ENCODE results near the gene CLSTN2.

Gene CLSTN2

GRCh38 chr3:140097874-140098635 is 163.1 kb downstream of the CLSTN2 start:
- Histone ChIP-seq H3K4me3 (ENCODE audit: insufficient read depth in 1 of 2, low read depth in 1 of 2, low read length in 2 of 2) (no peak overlapping the region), H3K9me3 (ENCODE audit: control insufficient read depth, low read length) (no peaks in the 10 kb centered on the region), H3K4ac (ENCODE audit: low read depth in 1 of 2, low read length in 2 of 2) (no peak overlapping the region), H2AK5ac (ENCODE audit: low read length, severe bottlenecking) (no peak overlapping the region), H2BK12ac (ENCODE audit: low read length in 2 of 2) (no peak overlapping the region), H4K91ac (ENCODE audit: low read length) (no peak overlapping the region), H3K18ac (ENCODE audit: low read depth in 1 of 2, low read length in 2 of 2) (no peak overlapping the region), H3K4me2 (ENCODE audit: low read length, poor library complexity, severe bottlenecking) (no peak overlapping the region), H3K36me3 (ENCODE audit: control insufficient read depth in 1 of 2, insufficient read depth in 2 of 2, low read depth in 1 of 2, low read length in 2 of 2) (no peaks in the 10 kb centered on the region), H2BK15ac (ENCODE audit: low read depth, poor library complexity, severe bottlenecking) (no peak overlapping the region), H2BK120ac (ENCODE audit: low read depth, low read length) (no peak overlapping the region), H3K23ac (ENCODE audit: low read length in 2 of 2) (no peak overlapping the region), H3K79me1 (replicated peaks; ENCODE audit: low read length, poor library complexity, severe bottlenecking) (peaks cover 2% of the 10 kb centered on the region), H3K9ac (ENCODE audit: low read length) (no peak overlapping the region), H2BK5ac (ENCODE audit: low read depth, low read length, poor library complexity, severe bottlenecking) (no peak overlapping the region), H3K14ac (ENCODE audit: low read length in 2 of 2) (no peak overlapping the region), H2AFZ (ENCODE audit: low read depth, low read length) (no peak overlapping the region), H3K27ac (ENCODE audit: low read length, poor library complexity, severe bottlenecking) (no peak overlapping the region), H4K8ac (ENCODE audit: low read length) (no peak overlapping the region), H3K4me1 (ENCODE audit: control insufficient read depth, insufficient read depth, low read depth, low read length) (peaks cover 1% of the 10 kb centered on the region), H3K27me3 (ENCODE audit: control insufficient read depth in 1 of 2, insufficient read depth in 1 of 2, low read length in 2 of 2) (peaks cover 0 to 13% of the 10 kb centered on the region in 2 experiments)
- no peak for DNase-seq
- WGBS = no CpG with 5 or more reads among the region's 3 CpGs

GRCh38 chr3:140100479-140100878 is 165.5 kb downstream of the CLSTN2 start:
- Histone ChIP-seq H2AFZ (ENCODE audit: low read depth, low read length) (no peak overlapping the region), H3K36me3 (ENCODE audit: control insufficient read depth in 1 of 2, insufficient read depth in 2 of 2, low read depth in 1 of 2, low read length in 2 of 2) (no peaks in the 10 kb centered on the region), H3K27me3 (ENCODE audit: control insufficient read depth in 1 of 2, insufficient read depth in 1 of 2, low read length in 2 of 2) (peaks cover 0 to 13% of the 10 kb centered on the region in 2 experiments), H3K9me3 (ENCODE audit: control insufficient read depth, low read length) (no peaks in the 10 kb centered on the region), H3K79me1 (replicated peaks; ENCODE audit: low read length, poor library complexity, severe bottlenecking) (peaks cover 2% of the 10 kb centered on the region), H2BK5ac (ENCODE audit: low read depth, low read length, poor library complexity, severe bottlenecking) (no peak overlapping the region), H2BK120ac (ENCODE audit: low read depth, low read length) (no peak overlapping the region), H3K4ac (ENCODE audit: low read depth in 1 of 2, low read length in 2 of 2) (no peak overlapping the region), H4K91ac (ENCODE audit: low read length) (no peak overlapping the region), H3K14ac (ENCODE audit: low read length in 2 of 2) (no peak overlapping the region), H3K9ac (ENCODE audit: low read length) (no peak overlapping the region), H2BK12ac (ENCODE audit: low read length in 2 of 2) (no peak overlapping the region), H2BK15ac (ENCODE audit: low read depth, poor library complexity, severe bottlenecking) (no peak overlapping the region), H3K4me1 (ENCODE audit: control insufficient read depth, insufficient read depth, low read depth, low read length) (no peaks in the 10 kb centered on the region), H2AK5ac (ENCODE audit: low read length, severe bottlenecking) (no peak overlapping the region), H4K8ac (ENCODE audit: low read length) (no peak overlapping the region), H3K4me2 (ENCODE audit: low read length, poor library complexity, severe bottlenecking) (no peak overlapping the region), H3K27ac (ENCODE audit: low read length, poor library complexity, severe bottlenecking) (no peak overlapping the region), H3K4me3 (ENCODE audit: insufficient read depth in 1 of 2, low read depth in 1 of 2, low read length in 2 of 2) (no peak overlapping the region), H3K18ac (ENCODE audit: low read depth in 1 of 2, low read length in 2 of 2) (no peak overlapping the region), H3K23ac (ENCODE audit: low read length in 2 of 2) (no peak overlapping the region)
- DNase-seq = no peak
- WGBS = 88% methylated on average over 7 of the region's 7 CpGs

- no peaks in the 10 kb centered on the region for H3K4me1 ChIP-seq (ENCODE audit: control insufficient read depth, insufficient read depth, low read depth, low read length)
- no peak overlapping the region for H3K27ac ChIP-seq (ENCODE audit: low read length, poor library complexity, severe bottlenecking)
- H2BK15ac ChIP-seq (ENCODE audit: low read depth, poor library complexity, severe bottlenecking) = no peak overlapping the region
- H3K18ac ChIP-seq (ENCODE audit: low read depth in 1 of 2, low read length in 2 of 2) = no peak overlapping the region
- H3K9ac ChIP-seq (ENCODE audit: low read length) = no peak overlapping the region
- no peak overlapping the region for H2AFZ ChIP-seq (ENCODE audit: low read depth, low read length)
- H3K79me1 ChIP-seq (replicated peaks; ENCODE audit: low read length, poor library complexity, severe bottlenecking) = no peaks in the 10 kb centered on the region
- H3K4ac ChIP-seq (ENCODE audit: low read depth in 1 of 2, low read length in 2 of 2) = no peak overlapping the region
- no peak for DNase-seq
- H3K14ac ChIP-seq (ENCODE audit: low read length in 2 of 2) = no peak overlapping the region
- H2BK12ac ChIP-seq (ENCODE audit: low read length in 2 of 2) = no peak overlapping the region
- no peak overlapping the region for H4K91ac ChIP-seq (ENCODE audit: low read length)
- H3K23ac ChIP-seq (ENCODE audit: low read length in 2 of 2) = no peak overlapping the region
- H2AK5ac ChIP-seq (ENCODE audit: low read length, severe bottlenecking) = no peak overlapping the region
- H3K9me3 ChIP-seq (ENCODE audit: control insufficient read depth, low read length) = no peaks in the 10 kb centered on the region
- peaks cover 0 to 8% of the 10 kb centered on the region in 2 experiments for H3K27me3 ChIP-seq (ENCODE audit: control insufficient read depth in 1 of 2, insufficient read depth in 1 of 2, low read length in 2 of 2)
- no peak overlapping the region for H3K4me3 ChIP-seq (ENCODE audit: insufficient read depth in 1 of 2, low read depth in 1 of 2, low read length in 2 of 2)
- no CpG with 5 or more reads among the region's 1 CpG for WGBS
- no peak overlapping the region for H2BK120ac ChIP-seq (ENCODE audit: low read depth, low read length)
- no peak overlapping the region for H2BK5ac ChIP-seq (ENCODE audit: low read depth, low read length, poor library complexity, severe bottlenecking)
- H3K36me3 ChIP-seq (ENCODE audit: control insufficient read depth in 1 of 2, insufficient read depth in 2 of 2, low read depth in 1 of 2, low read length in 2 of 2) = no peaks in the 10 kb centered on the region
- no peak overlapping the region for H3K4me2 ChIP-seq (ENCODE audit: low read length, poor library complexity, severe bottlenecking)
- H4K8ac ChIP-seq (ENCODE audit: low read length) = no peak overlapping the region
Observed at GRCh38 chr3:140103166-140103565, 168.2 kb downstream of the CLSTN2 start.

- H3K79me1 ChIP-seq (replicated peaks; ENCODE audit: low read length, poor library complexity, severe bottlenecking) = no peaks in the 10 kb centered on the region
- no peak overlapping the region for H3K4me3 ChIP-seq (ENCODE audit: insufficient read depth in 1 of 2, low read depth in 1 of 2, low read length in 2 of 2)
- no peak overlapping the region for H3K4me2 ChIP-seq (ENCODE audit: low read length, poor library complexity, severe bottlenecking)
- no peak overlapping the region for H2BK12ac ChIP-seq (ENCODE audit: low read length in 2 of 2)
- H3K4me1 ChIP-seq (ENCODE audit: control insufficient read depth, insufficient read depth, low read depth, low read length) = no peaks in the 10 kb centered on the region
- H3K23ac ChIP-seq (ENCODE audit: low read length in 2 of 2) = no peak overlapping the region
- H3K4ac ChIP-seq (ENCODE audit: low read depth in 1 of 2, low read length in 2 of 2) = no peak overlapping the region
- H4K8ac ChIP-seq (ENCODE audit: low read length) = no peak overlapping the region
- no peak overlapping the region for H2BK5ac ChIP-seq (ENCODE audit: low read depth, low read length, poor library complexity, severe bottlenecking)
- H2BK120ac ChIP-seq (ENCODE audit: low read depth, low read length) = no peak overlapping the region
- H4K91ac ChIP-seq (ENCODE audit: low read length) = no peak overlapping the region
- DNase-seq = no peak
- no peaks in the 10 kb centered on the region for H3K9me3 ChIP-seq (ENCODE audit: control insufficient read depth, low read length)
- H3K27me3 ChIP-seq (ENCODE audit: control insufficient read depth in 1 of 2, insufficient read depth in 1 of 2, low read length in 2 of 2) = peaks cover 0 to 8% of the 10 kb centered on the region in 2 experiments
- H3K9ac ChIP-seq (ENCODE audit: low read length) = no peak overlapping the region
- no peak overlapping the region for H3K14ac ChIP-seq (ENCODE audit: low read length in 2 of 2)
- no peak overlapping the region for H2AFZ ChIP-seq (ENCODE audit: low read depth, low read length)
- H2AK5ac ChIP-seq (ENCODE audit: low read length, severe bottlenecking) = no peak overlapping the region
- WGBS = 68% methylated on average over 2 of the region's 4 CpGs
- no peaks in the 10 kb centered on the region for H3K36me3 ChIP-seq (ENCODE audit: control insufficient read depth in 1 of 2, insufficient read depth in 2 of 2, low read depth in 1 of 2, low read length in 2 of 2)
- no peak overlapping the region for H2BK15ac ChIP-seq (ENCODE audit: low read depth, poor library complexity, severe bottlenecking)
- no peak overlapping the region for H3K18ac ChIP-seq (ENCODE audit: low read depth in 1 of 2, low read length in 2 of 2)
- no peak overlapping the region for H3K27ac ChIP-seq (ENCODE audit: low read length, poor library complexity, severe bottlenecking)
Observed at GRCh38 chr3:140103986-140104645, 169.1 kb downstream of the CLSTN2 start.
